A549 treated with ZK216348 at 1 μM for 4 hours (cell line): ENCODE data around the gene XRCC6. TPM values are rescaled to one million over a fixed set of nuclear protein-coding genes. Genes with fewer than 3 reads are reported as not detected.

Experiments
- total RNA-seq: library from RNA; stranded (reverse); fragments of 200-300 nt; extraction: Qiagen RNA extraction; gene quantifications from 5 replicates; pipeline ENCODE4 v1.2.3, GENCODE V29; 2022; ENCODE audit warnings: low read depth

Gene XRCC6
- total RNA-seq: 282 to 431 TPM (median 302 TPM) in 5 replicates

GRCh38 chr22:41621099-41621910 lies at the start of gene XRCC6:
TSS of gene XRCC6 (plus strand) at chr22:41621295. CDS start at chr22:41622005, 710 bp downstream.

GRCh38 chr22:41589391-41590241 lies 31.5 kb upstream of the XRCC6 start, which contains the start of gene PMM1:
TSS of gene PMM1 (minus strand) at chr22:41589840. CDS start at chr22:41589805, 35 bp downstream.

DNA sequence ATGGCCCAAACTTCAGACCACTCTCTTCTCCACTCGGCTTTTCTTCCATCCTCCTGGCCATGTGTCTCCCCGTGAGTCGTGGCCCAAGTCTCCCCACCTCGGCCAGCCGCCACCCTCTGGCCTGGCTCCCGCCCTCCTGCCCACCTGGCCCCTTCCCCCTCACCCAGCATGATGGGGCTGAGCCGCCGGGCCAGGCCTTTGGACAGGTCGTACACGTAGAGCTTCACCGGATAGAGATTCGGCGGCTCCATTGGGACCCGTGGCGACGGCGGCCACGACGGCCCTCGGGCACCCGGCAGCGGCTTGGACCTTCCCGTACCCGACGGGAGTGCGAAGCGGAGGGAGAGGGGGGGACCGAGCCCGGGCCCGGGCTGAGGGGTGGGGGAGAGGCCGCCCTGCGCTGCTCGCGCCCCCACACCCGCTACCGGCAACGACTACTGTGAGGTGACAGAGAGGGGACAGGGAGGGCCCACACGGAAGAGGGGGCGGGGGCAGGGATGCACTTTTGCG lies 451 bp upstream of the XRCC6 start, which contains the start of gene DESI1:
DESI1 (minus strand) TSS at position 455 of the 510 bp plus-strand sequence; CDS start at position 251, 204 bp downstream.

DNA sequence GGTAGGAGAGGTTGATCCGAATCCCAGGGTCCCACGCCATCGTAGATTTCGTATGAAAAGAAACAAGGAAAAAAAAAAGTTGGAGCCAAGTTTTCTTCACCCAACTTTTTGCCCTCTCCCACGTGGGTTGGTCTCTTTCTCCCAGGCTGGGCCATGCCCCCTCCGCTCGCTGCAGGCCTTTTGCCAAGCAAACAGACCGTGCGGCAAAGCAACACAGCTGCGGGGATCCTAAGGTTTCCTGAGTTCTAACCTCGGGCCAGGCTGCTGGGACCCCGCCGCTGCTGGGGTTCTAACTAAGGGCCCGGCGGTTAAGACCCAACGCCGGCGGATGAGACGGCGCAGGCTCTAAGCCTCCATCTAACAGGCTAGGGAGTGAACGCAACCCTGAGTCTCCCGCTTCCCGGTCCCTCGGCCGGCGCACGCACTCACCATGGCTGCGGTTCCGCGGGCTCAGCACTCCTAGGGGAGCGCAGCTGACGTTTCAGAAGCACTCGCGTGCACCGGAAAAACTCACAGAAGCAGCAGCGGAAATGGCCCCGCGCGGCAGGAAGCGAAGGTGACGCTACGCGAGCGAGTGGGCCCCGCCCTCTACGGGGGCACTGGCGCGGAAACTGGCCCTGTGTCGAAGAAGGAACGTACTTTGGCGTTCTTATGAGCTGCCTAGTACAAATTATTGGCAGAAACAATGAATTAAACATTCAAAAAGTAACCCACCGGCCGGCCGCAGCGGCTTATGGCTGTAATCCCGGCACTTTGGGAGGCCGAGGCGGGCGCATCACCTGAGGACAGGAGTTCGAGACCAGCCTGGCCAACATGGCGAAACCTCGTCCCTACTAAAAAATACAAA lies 67.5 kb downstream of the XRCC6 start, which contains the start of gene SNU13:
SNU13 (minus strand) TSS at position 503 of the 847 bp plus-strand sequence; CDS start at position 432, 71 bp downstream.

DNA sequence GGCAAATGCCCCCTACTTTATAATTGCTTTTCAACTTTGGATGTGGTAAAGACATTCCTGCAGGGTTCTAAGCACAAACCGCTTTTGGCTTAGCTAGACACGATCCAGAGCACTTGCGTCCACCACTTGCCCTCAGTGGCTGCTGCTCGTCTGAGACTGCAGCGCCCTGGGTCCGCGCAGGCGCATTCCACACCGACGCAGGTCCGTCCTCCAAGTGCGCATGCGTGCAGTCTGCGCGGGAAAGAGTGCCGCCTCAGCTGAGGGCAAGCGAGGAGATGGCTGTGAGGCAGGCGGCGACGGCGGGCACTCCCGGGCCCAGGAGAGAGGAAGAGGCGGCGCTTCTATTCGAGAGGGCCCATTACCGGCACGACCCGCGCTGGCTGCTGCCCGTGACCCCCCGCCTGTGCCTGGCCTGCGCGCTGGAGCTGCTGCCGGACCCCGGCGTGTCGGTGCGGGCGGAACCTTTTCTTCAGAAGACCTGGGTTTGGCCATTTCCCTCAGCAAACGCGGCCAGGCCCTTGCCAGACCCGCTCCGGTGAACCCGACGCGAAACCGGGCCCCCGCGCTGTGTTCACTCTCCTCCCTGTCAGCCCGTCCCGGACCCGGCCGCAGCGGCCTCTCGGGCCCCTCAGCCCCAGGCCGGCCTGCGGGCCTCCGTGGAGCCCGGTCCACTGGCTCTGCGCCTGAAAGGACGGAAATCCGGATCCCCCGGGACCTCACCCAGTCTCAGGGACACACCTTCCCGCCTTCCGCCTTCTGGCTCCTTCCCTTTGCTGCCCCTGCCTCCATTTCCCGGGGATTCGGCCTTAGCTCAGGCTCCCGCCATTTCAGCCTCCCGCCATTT lies 78.4 kb downstream of the XRCC6 start, which contains the start of gene MEI1:
MEI1 (plus strand) TSS at position 240 of the 844 bp plus-strand sequence; CDS start at position 276, 36 bp downstream.

Other genes starting within 250 kb of the XRCC6 start
- gene TEF, start 239.4 kb upstream of the XRCC6 start, total RNA-seq: 0.76 to 1.2 TPM (median 0.79 TPM) in 5 replicates
- gene TOB2, start 174.5 kb upstream of the XRCC6 start, total RNA-seq: 17.6 to 27.5 TPM (median 21.6 TPM) in 5 replicates
- 58.9 to 80.9 TPM (median 66.8 TPM) in 5 replicates for gene PHF5A, start 152.6 kb upstream of the XRCC6 start, total RNA-seq
- gene ACO2, start 152.2 kb upstream of the XRCC6 start, total RNA-seq: 40.4 to 49.7 TPM (median 48.1 TPM) in 5 replicates
- 24.3 to 45.8 TPM (median 44.2 TPM) in 5 replicates for gene POLR3H, start 76.8 kb upstream of the XRCC6 start, total RNA-seq
- gene CSDC2, start 60.3 kb upstream of the XRCC6 start, total RNA-seq: 1.5 to 2.9 TPM (median 2.2 TPM) in 5 replicates
- 24.1 to 34.3 TPM (median 29.1 TPM) in 5 replicates for gene PMM1, start 31.5 kb upstream of the XRCC6 start, total RNA-seq
- gene DESI1, start 252 bp upstream of the XRCC6 start, total RNA-seq: 14.9 to 18.7 TPM (median 16.4 TPM) in 5 replicates
- gene SNU13, start 67.6 kb downstream of the XRCC6 start, total RNA-seq: 121 to 188 TPM (median 163 TPM) in 5 replicates
- 0.21 TPM in 1 of 5 replicates, not detected in the others for gene MEI1, start 78.2 kb downstream of the XRCC6 start, total RNA-seq
- gene CCDC134, start 179.4 kb downstream of the XRCC6 start, total RNA-seq: 2.4 to 3.8 TPM (median 3.4 TPM) in 5 replicates
- 18.8 to 34.4 TPM (median 28.8 TPM) in 5 replicates for gene SREBF2, start 211.8 kb downstream of the XRCC6 start, total RNA-seq